HUES48 (cell line): ENCODE results near the gene CDK5RAP1.

Experiments
- H3K27ac ChIP-seq: one replicate; pipeline ENCODE4 v1.7.0; 2013; ENCODE audit warnings: low read depth, low read length, inconsistent platforms
- H3K27me3 ChIP-seq: 2 replicates; pipeline ENCODE4 v1.6.1; 2013; ENCODE audit warnings: mild to moderate bottlenecking, low read length; ENCODE audit not compliant: control insufficient read depth, insufficient read depth
- H3K36me3 ChIP-seq: 2 replicates; pipeline ENCODE4 v1.6.1; 2013; ENCODE audit warnings: low read length; ENCODE audit not compliant: control insufficient read depth, insufficient read depth
- H3K4me1 ChIP-seq: 2 replicates; pipeline ENCODE4 v1.6.1; 2013; ENCODE audit warnings: mild to moderate bottlenecking, low read length; ENCODE audit not compliant: control insufficient read depth, insufficient read depth
- H3K4me3 ChIP-seq: 2 replicates; pipeline ENCODE4 v1.5.1; 2013; ENCODE audit warnings: mild to moderate bottlenecking, low read depth, low read length
- H3K9ac ChIP-seq: 2 replicates; pipeline ENCODE4 v1.6.1; 2013; ENCODE audit warnings: mild to moderate bottlenecking, low read depth, low read length, moderate library complexity
- H3K9me3 ChIP-seq: 2 replicates; pipeline ENCODE4 v1.6.1; 2013; ENCODE audit warnings: low read length; ENCODE audit not compliant: control insufficient read depth, insufficient read depth

The CDK5RAP1 gene

DNA sequence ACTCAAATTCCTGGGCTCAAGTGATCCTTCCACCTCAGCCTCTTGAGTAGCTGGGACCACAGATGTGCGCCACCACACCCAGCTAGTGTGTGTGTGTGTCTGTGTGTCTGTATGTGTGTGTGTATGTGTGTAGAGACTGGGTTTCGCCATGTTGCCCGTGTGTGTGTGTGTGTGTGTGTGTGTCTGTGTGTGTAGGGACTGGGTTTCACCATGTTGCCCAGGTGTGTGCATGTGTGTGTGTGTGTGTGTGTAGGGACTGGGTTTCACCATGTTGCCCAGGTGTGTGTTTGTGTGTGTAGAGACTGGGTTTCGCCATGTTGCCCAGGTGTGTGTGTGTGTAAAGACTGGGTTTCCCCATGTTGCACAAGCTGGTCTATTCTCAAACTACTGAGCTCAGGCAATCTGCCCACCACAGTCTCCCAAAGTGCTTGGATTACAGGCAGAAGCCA, 28.3 kb downstream of the CDK5RAP1 start:
- Histone ChIP-seq H3K27ac (no peak overlapping the region), H3K9ac (no peak overlapping the region), H3K27me3 (no peaks in the 10 kb centered on the region), H3K4me3 (no peak overlapping the region), H3K9me3 (no peaks in the 10 kb centered on the region), H3K36me3 (peaks cover 74% of the 10 kb centered on the region), H3K4me1 (no peaks in the 10 kb centered on the region)

DNA sequence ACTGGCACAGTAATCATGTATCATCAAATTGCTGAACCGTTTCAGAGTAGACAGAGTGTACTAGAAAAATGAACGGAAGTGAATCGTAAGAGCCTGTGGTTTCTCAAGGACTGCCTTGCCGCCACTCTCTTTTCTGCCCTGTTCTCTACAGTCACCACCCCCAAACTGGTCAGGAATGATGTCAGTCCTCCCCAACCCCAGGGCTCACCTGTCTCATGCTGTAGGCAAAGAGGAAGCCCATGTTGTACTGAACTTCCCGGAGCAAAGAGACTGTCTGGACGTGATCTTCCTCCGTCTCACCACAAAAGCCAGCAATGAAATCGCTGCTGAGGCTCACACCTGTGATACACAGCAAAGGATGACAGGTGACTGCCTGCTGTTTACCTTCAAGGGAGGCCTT, 31.0 kb downstream of the CDK5RAP1 start:
- Histone ChIP-seq H3K9ac (no peak overlapping the region), H3K27me3 (no peaks in the 10 kb centered on the region), H3K4me1 (no peaks in the 10 kb centered on the region), H3K27ac (no peak overlapping the region), H3K36me3 (peaks cover 83% of the 10 kb centered on the region), H3K9me3 (no peaks in the 10 kb centered on the region), H3K4me3 (no peak overlapping the region)

DNA sequence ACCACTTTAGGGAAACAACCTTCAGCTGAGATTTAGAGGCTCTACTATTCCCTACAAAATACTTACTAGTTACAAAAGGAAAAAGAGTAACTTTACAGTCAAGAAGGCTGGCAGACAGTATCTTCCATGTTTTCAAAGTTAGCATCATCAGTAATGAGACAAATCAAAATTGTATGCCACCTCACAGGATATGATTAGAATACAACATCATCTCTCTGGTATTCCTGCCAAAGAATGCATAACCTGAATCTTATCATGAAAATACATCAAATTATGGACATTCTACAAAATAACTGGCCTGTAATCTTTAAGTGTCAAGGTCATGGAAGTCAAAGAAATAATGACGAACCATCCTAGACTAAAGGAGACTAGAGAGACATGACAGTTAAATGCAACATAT, 38.4 kb downstream of the CDK5RAP1 start:
- H3K36me3 ChIP-seq = peaks cover 79% of the 10 kb centered on the region

DNA sequence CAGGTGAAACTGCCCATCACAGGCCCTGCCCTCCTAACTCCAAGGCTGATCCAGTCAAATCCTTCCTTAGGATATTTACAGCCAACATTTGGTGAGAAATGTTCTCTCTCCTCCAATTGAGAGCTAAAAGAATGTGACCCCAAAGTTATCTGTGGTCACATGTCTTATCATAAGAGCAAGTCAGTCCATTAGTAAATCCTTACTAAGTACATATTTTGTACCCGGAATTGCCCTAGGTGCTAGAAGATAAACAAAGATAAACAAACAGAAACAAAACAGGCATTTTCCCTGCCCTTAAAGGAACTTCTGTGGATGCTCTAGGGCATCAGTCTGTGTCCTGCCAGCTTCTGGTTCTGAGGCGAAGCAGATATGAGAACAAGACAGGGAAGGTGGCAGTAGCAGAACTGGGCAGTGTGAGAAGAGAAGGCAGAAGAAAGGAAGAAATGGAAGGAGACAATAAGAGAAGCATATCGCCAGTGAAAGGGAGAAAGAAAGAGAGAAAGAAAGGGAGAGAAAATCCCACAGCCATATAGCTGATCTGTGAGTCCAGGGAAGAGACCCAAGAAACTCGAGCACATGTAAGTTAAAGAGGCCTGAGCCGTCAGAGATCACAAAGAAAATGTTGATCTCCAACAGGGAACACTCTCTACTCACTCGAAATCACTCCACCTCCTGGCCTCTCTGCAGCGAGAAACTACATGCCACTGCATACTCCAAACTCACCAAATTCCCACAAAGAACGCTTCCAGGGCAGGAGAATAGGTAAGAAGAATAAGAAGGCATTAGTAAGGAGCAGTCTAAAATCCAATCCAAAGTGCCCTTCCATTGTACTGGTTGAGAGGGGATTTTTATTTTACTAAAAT, 41.7 kb downstream of the CDK5RAP1 start:
- no peak overlapping the region for H3K4me3 ChIP-seq
- H3K9ac ChIP-seq = no peak overlapping the region
- no peaks in the 10 kb centered on the region for H3K4me1 ChIP-seq
- H3K27me3 ChIP-seq = no peaks in the 10 kb centered on the region
- no peaks in the 10 kb centered on the region for H3K9me3 ChIP-seq
- no peak overlapping the region for H3K27ac ChIP-seq
- peaks cover 56% of the 10 kb centered on the region for H3K36me3 ChIP-seq

More for the DNA sequence above, 38.4 kb downstream of the CDK5RAP1 start:
- no peak overlapping the region for H3K4me3 ChIP-seq
- no peaks in the 10 kb centered on the region for H3K9me3 ChIP-seq
- H3K9ac ChIP-seq = no peak overlapping the region
- no peaks in the 10 kb centered on the region for H3K27me3 ChIP-seq
- no peak overlapping the region for H3K27ac ChIP-seq
- H3K4me1 ChIP-seq = no peaks in the 10 kb centered on the region

DNA sequence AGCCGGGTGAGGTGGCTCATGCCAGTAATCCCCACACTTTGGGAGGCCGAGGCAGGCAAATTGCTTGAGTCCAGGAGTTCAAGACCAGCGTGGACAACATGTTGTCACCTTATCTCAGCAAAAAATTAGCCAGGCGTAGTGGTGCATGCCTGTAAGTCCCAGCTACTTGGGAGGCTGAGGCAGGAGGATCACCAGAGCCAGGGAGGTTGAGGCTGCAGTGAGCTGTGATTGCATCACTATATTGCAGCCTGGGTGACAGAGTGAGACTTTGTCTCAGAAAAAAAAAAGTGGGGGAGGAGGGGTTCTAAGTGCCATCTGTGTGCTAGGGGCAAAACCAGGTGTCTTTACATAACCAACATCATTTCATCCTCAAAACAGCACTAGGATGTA, 48.3 kb downstream of the CDK5RAP1 start:
- Histone ChIP-seq H3K36me3 (peaks cover 7% of the 10 kb centered on the region; the same call in 1 of the 2 replicates), H3K9me3 (no peaks in the 10 kb centered on the region), H3K27ac (no peak overlapping the region), H3K9ac (no peak overlapping the region), H3K4me1 (peaks cover 22% of the 10 kb centered on the region), H3K27me3 (no peaks in the 10 kb centered on the region), H3K4me3 (no peak overlapping the region)

DNA sequence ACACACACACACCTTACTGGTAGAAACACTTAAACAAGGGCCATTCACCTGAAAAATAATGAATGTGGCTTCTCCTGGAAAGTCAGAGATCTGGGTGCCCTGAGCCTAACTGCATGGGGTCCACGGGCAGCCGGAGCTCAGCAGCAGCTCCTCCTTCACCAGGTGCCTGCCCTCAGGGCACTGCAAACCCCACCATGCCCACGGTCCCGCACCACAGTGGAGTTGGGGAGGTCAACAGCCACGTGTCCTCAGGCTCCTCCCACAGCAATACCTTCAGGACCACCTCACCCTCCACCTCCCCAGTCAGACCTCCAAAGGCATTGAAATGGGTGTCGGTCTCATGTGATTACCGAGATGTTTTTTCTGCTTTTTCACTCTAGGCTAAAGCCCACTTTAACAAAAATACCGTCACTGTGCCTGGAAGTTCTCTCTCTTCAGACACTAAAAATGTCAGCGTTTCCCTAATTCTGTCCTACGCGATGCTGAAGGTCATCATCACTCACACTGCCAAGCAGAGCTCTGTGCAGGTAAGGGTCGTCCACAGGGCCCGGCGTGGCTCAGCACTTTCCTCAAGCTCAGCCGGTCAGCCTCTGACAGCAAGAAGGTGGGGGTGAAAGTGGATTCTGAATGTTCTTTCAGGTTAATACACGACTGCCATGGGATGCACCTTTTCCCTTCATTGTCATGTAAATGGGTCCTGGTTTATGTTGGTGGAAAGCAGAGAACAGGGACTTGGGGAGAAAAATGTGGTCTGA, 48.9 kb downstream of the CDK5RAP1 start:
- peaks cover 24% of the 10 kb centered on the region for H3K4me1 ChIP-seq
- no peak overlapping the region for H3K27ac ChIP-seq
- H3K9ac ChIP-seq = no peak overlapping the region
- no peaks in the 10 kb centered on the region for H3K27me3 ChIP-seq
- no peaks in the 10 kb centered on the region for H3K9me3 ChIP-seq
- H3K36me3 ChIP-seq = peaks cover 4% of the 10 kb centered on the region; the same call in 1 of the 2 replicates
- no peak overlapping the region for H3K4me3 ChIP-seq

DNA sequence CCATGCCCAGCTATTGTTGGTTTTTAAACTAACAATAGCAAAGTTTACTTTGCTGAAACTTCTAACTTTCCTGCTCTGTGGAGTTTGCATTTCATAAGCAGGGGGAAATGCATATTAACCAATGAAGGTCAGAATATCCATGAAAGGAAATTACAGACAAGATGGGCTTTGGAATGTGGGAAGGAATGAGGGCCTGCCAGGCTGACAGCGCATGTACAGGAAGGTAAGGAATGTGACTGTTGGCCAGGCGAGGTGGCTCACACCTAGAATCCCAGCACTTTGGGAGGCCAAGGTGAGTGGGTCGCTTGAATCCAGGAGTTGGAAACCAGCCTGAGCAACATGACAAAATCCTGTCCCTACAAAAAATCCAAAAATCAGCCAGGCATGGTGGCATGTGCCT, 49.6 kb downstream of the CDK5RAP1 start:
- Histone ChIP-seq H3K4me3 (no peak overlapping the region), H3K9me3 (no peaks in the 10 kb centered on the region), H3K27me3 (no peaks in the 10 kb centered on the region), H3K36me3 (0 out of 2 replicates have a peak, but pooled peaks cover 3% of the 10 kb centered on the region), H3K9ac (no peak overlapping the region), H3K27ac (no peak overlapping the region), H3K4me1 (peaks cover 24% of the 10 kb centered on the region)

DNA sequence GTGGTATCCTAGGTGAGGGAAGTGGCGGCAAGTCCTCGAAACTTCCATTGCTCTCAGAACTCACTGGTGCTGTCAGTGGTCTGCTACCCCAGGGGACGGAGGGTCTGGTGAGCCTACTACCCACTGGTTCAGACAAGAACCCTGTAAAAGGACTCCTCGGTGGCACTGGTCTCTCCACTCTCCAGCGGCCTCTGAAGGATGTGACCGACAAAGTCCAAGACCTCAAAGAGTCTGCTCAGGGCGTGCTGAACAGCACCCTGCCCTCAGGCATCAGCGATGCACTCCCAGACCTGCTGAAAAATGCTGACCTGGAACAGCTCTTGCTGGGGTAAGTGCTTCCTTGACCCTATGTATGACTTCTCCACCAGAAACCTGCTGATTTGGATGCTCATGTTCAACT, 51.8 kb downstream of the CDK5RAP1 start:
- no peaks in the 10 kb centered on the region for H3K9me3 ChIP-seq
- no peak overlapping the region for H3K9ac ChIP-seq
- H3K27me3 ChIP-seq = no peaks in the 10 kb centered on the region
- no peak overlapping the region for H3K27ac ChIP-seq
- H3K36me3 ChIP-seq = 0 out of 2 replicates have a peak, but pooled peaks cover 3% of the 10 kb centered on the region
- no peak overlapping the region for H3K4me3 ChIP-seq
- peaks cover 24% of the 10 kb centered on the region for H3K4me1 ChIP-seq

DNA sequence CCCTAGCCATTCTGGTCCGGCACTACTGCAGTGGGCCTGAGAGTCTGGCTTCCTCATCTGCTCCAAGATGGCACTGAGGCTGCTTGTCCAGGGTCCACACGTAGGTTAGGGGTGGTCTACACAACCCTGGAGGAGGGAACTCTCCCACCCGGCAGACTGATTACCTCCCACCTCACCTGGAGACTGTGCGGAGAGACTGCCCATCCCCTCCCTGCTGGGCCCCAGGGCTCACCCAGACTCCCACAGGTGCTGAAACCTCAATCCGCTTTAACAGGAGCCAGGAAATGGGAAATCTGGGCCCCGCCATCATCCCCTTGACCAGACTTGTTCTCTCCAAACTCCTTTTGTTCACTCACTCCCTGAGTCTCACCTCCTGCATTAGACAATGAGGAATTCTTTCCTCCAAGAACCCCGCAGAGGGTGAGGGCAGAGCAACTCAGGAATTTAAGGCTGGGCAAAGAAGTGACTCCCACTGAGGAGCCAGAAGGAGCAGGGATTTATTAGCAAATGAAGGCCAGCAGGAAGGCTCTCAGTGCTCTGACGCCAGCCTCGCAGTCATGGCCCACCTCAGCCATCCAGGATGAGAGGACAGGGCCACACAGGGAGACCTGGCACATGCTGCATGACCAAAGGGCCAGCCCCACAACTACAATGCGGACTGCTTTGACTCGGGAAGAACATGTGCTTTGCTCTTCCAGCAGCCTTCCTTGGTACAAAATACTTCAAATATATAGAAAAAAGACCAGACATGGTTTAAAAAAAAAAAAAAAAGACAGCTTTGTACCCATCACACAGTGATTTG, 53.0 kb downstream of the CDK5RAP1 start:
- peaks cover 24% of the 10 kb centered on the region for H3K4me1 ChIP-seq
- H3K27ac ChIP-seq = no peak overlapping the region
- H3K9ac ChIP-seq = no peak overlapping the region

DNA sequence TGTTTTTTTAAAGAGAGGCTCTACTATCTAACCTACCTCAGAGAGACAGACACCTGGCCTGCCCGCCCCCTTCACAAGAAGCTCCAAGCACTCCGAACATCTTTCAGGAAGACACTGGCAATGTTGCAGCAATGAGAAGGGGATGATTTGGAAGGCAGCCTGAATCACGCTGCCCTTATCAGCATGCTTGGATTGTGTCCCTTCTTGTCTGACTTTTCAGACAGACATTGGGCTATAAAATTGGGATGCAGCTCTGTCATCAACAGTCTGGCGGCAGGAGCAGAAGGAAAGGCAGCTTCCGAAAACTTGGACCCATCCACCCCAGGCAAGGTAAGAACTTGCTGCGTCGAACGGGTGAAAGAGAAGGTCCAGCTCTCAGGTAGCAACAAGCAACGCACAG, 56.0 kb downstream of the CDK5RAP1 start:
- Histone ChIP-seq H3K4me1 (peaks cover 11% of the 10 kb centered on the region), H3K27me3 (no peaks in the 10 kb centered on the region), H3K27ac (no peak overlapping the region), H3K9ac (no peak overlapping the region), H3K4me3 (no peak overlapping the region), H3K9me3 (no peaks in the 10 kb centered on the region), H3K36me3 (0 out of 2 replicates have a peak, but pooled peaks cover 3% of the 10 kb centered on the region)

More for the DNA sequence above, 53.0 kb downstream of the CDK5RAP1 start:
- Histone ChIP-seq H3K9me3 (no peaks in the 10 kb centered on the region), H3K36me3 (0 out of 2 replicates have a peak, but pooled peaks cover 3% of the 10 kb centered on the region), H3K4me3 (no peak overlapping the region), H3K27me3 (no peaks in the 10 kb centered on the region)
